ENCODE results near the gene MGST2.

MGST2 gene

GRCh38 chr4:139663561-139664138, 2.0 kb upstream of the MGST2 start:
- Histone ChIP-seq H3K9me3 (replicated peaks; ENCODE audit: low read length) (no peaks in the 10 kb centered on the region), H3K4me3 (ENCODE audit: low read length) (no peak overlapping the region), H3K4me2 (ENCODE audit: low read length) (no peak overlapping the region), H3K9ac (ENCODE audit: low read depth, low read length) (no peak overlapping the region), H3K4me1 (ENCODE audit: control insufficient read depth, insufficient read depth, low read length) (peaks cover 15% of the 10 kb centered on the region), H3K27me3 (ENCODE audit: control insufficient read depth, insufficient read depth, low read length) (no peaks in the 10 kb centered on the region), H3K36me3 (ENCODE audit: insufficient read depth, low read length) (no peaks in the 10 kb centered on the region)

- Histone ChIP-seq H3K27me3 (ENCODE audit: control insufficient read depth, insufficient read depth, low read length) (no peaks in the 10 kb centered on the region), H3K4me3 (ENCODE audit: low read length) (no peak overlapping the region), H3K9me3 (replicated peaks; ENCODE audit: low read length) (no peaks in the 10 kb centered on the region), H3K4me1 (ENCODE audit: control insufficient read depth, insufficient read depth, low read length) (peaks cover 15% of the 10 kb centered on the region), H3K36me3 (ENCODE audit: insufficient read depth, low read length) (no peaks in the 10 kb centered on the region), H3K9ac (ENCODE audit: low read depth, low read length) (no peak overlapping the region), H3K4me2 (ENCODE audit: low read length) (no peak overlapping the region)
These were observed 1.2 kb upstream of the MGST2 start for GRCh38 chr4:139664442-139664841.

GRCh38 chr4:139665079-139665689, 435 bp upstream of the MGST2 start:
- Histone ChIP-seq H3K4me1 (ENCODE audit: control insufficient read depth, insufficient read depth, low read length) (peaks cover 15% of the 10 kb centered on the region), H3K36me3 (ENCODE audit: insufficient read depth, low read length) (no peaks in the 10 kb centered on the region), H3K9me3 (replicated peaks; ENCODE audit: low read length) (no peaks in the 10 kb centered on the region), H3K4me2 (ENCODE audit: low read length) (peak overlapping the region; percentile 94), H3K27me3 (ENCODE audit: control insufficient read depth, insufficient read depth, low read length) (no peaks in the 10 kb centered on the region), H3K9ac (ENCODE audit: low read depth, low read length) (peak overlapping the region; percentile 86), H3K4me3 (ENCODE audit: low read length) (peak overlapping the region; percentile 80)

- H3K4me3 ChIP-seq (ENCODE audit: low read length), result peak overlapping the region; percentile 80
- peak overlapping the region; percentile 86 for H3K9ac ChIP-seq (ENCODE audit: low read depth, low read length)
These were observed 1.2 kb downstream of the MGST2 start for GRCh38 chr4:139666735-139667281.

GRCh38 chr4:139668036-139668435, 2.4 kb downstream of the MGST2 start:
- no peak overlapping the region for H3K9ac ChIP-seq (ENCODE audit: low read depth, low read length)
- no peaks in the 10 kb centered on the region for H3K27me3 ChIP-seq (ENCODE audit: control insufficient read depth, insufficient read depth, low read length)
- no peaks in the 10 kb centered on the region for H3K36me3 ChIP-seq (ENCODE audit: insufficient read depth, low read length)
- no peaks in the 10 kb centered on the region for H3K9me3 ChIP-seq (replicated peaks; ENCODE audit: low read length)
- peaks cover 15% of the 10 kb centered on the region for H3K4me1 ChIP-seq (ENCODE audit: control insufficient read depth, insufficient read depth, low read length)
- H3K4me3 ChIP-seq (ENCODE audit: low read length), result no peak overlapping the region
- H3K4me2 ChIP-seq (ENCODE audit: low read length), result no peak overlapping the region

More at GRCh38 chr4:139666735-139667281, 1.2 kb downstream of the MGST2 start:
- Histone ChIP-seq H3K4me2 (ENCODE audit: low read length) (peak overlapping the region; percentile 94), H3K9me3 (replicated peaks; ENCODE audit: low read length) (no peaks in the 10 kb centered on the region), H3K4me1 (ENCODE audit: control insufficient read depth, insufficient read depth, low read length) (peaks cover 15% of the 10 kb centered on the region), H3K27me3 (ENCODE audit: control insufficient read depth, insufficient read depth, low read length) (no peaks in the 10 kb centered on the region), H3K36me3 (ENCODE audit: insufficient read depth, low read length) (no peaks in the 10 kb centered on the region)

GRCh38 chr4:139668658-139669201, 3.1 kb downstream of the MGST2 start:
- H3K9me3 ChIP-seq (replicated peaks; ENCODE audit: low read length), result no peaks in the 10 kb centered on the region
- H3K4me1 ChIP-seq (ENCODE audit: control insufficient read depth, insufficient read depth, low read length), result peaks cover 15% of the 10 kb centered on the region
- H3K4me2 ChIP-seq (ENCODE audit: low read length), result no peak overlapping the region
- H3K4me3 ChIP-seq (ENCODE audit: low read length), result no peak overlapping the region
- no peaks in the 10 kb centered on the region for H3K36me3 ChIP-seq (ENCODE audit: insufficient read depth, low read length)
- H3K27me3 ChIP-seq (ENCODE audit: control insufficient read depth, insufficient read depth, low read length), result no peaks in the 10 kb centered on the region
- no peak overlapping the region for H3K9ac ChIP-seq (ENCODE audit: low read depth, low read length)

GRCh38 chr4:139669335-139669734, 3.7 kb downstream of the MGST2 start:
- Histone ChIP-seq H3K4me2 (ENCODE audit: low read length) (no peak overlapping the region), H3K4me3 (ENCODE audit: low read length) (no peak overlapping the region), H3K4me1 (ENCODE audit: control insufficient read depth, insufficient read depth, low read length) (peaks cover 15% of the 10 kb centered on the region), H3K9ac (ENCODE audit: low read depth, low read length) (no peak overlapping the region), H3K9me3 (replicated peaks; ENCODE audit: low read length) (no peaks in the 10 kb centered on the region), H3K36me3 (ENCODE audit: insufficient read depth, low read length) (no peaks in the 10 kb centered on the region), H3K27me3 (ENCODE audit: control insufficient read depth, insufficient read depth, low read length) (no peaks in the 10 kb centered on the region)

GRCh38 chr4:139669890-139670289, 4.3 kb downstream of the MGST2 start:
- Histone ChIP-seq H3K4me2 (ENCODE audit: low read length) (no peak overlapping the region), H3K27me3 (ENCODE audit: control insufficient read depth, insufficient read depth, low read length) (no peaks in the 10 kb centered on the region), H3K4me1 (ENCODE audit: control insufficient read depth, insufficient read depth, low read length) (peaks cover 15% of the 10 kb centered on the region), H3K36me3 (ENCODE audit: insufficient read depth, low read length) (no peaks in the 10 kb centered on the region), H3K4me3 (ENCODE audit: low read length) (no peak overlapping the region), H3K9me3 (replicated peaks; ENCODE audit: low read length) (no peaks in the 10 kb centered on the region), H3K9ac (ENCODE audit: low read depth, low read length) (no peak overlapping the region)

GRCh38 chr4:139670775-139671174, 5.2 kb downstream of the MGST2 start:
- H3K4me1 ChIP-seq (ENCODE audit: control insufficient read depth, insufficient read depth, low read length), result peaks cover 10% of the 10 kb centered on the region
- H3K9ac ChIP-seq (ENCODE audit: low read depth, low read length), result no peak overlapping the region
- no peaks in the 10 kb centered on the region for H3K27me3 ChIP-seq (ENCODE audit: control insufficient read depth, insufficient read depth, low read length)
- no peaks in the 10 kb centered on the region for H3K9me3 ChIP-seq (replicated peaks; ENCODE audit: low read length)
- no peak overlapping the region for H3K4me3 ChIP-seq (ENCODE audit: low read length)
- no peaks in the 10 kb centered on the region for H3K36me3 ChIP-seq (ENCODE audit: insufficient read depth, low read length)
- no peak overlapping the region for H3K4me2 ChIP-seq (ENCODE audit: low read length)

- Histone ChIP-seq H3K36me3 (ENCODE audit: insufficient read depth, low read length) (no peaks in the 10 kb centered on the region), H3K9ac (ENCODE audit: low read depth, low read length) (no peak overlapping the region), H3K4me1 (ENCODE audit: control insufficient read depth, insufficient read depth, low read length) (peaks cover under 1% of the 10 kb centered on the region), H3K4me3 (ENCODE audit: low read length) (no peak overlapping the region), H3K9me3 (replicated peaks; ENCODE audit: low read length) (no peaks in the 10 kb centered on the region), H3K4me2 (ENCODE audit: low read length) (no peak overlapping the region), H3K27me3 (ENCODE audit: control insufficient read depth, insufficient read depth, low read length) (no peaks in the 10 kb centered on the region)
These were observed 6.6 kb downstream of the MGST2 start for GRCh38 chr4:139672215-139672614.

GRCh38 chr4:139672732-139673131, 7.1 kb downstream of the MGST2 start:
- Histone ChIP-seq H3K36me3 (ENCODE audit: insufficient read depth, low read length) (no peaks in the 10 kb centered on the region), H3K9ac (ENCODE audit: low read depth, low read length) (no peak overlapping the region), H3K4me3 (ENCODE audit: low read length) (no peak overlapping the region), H3K9me3 (replicated peaks; ENCODE audit: low read length) (no peaks in the 10 kb centered on the region), H3K4me2 (ENCODE audit: low read length) (no peak overlapping the region), H3K4me1 (ENCODE audit: control insufficient read depth, insufficient read depth, low read length) (no peaks in the 10 kb centered on the region), H3K27me3 (ENCODE audit: control insufficient read depth, insufficient read depth, low read length) (no peaks in the 10 kb centered on the region)

All from skeletal muscle satellite cell (primary cell).